ENCODE measurements around the gene SLC36A3. TPM values are rescaled to one million over a fixed set of nuclear protein-coding genes. Genes with fewer than 3 reads are reported as not detected.

SLC36A3 gene
- total and polyA plus RNA-seq, 8 donors = not detected

DNA sequence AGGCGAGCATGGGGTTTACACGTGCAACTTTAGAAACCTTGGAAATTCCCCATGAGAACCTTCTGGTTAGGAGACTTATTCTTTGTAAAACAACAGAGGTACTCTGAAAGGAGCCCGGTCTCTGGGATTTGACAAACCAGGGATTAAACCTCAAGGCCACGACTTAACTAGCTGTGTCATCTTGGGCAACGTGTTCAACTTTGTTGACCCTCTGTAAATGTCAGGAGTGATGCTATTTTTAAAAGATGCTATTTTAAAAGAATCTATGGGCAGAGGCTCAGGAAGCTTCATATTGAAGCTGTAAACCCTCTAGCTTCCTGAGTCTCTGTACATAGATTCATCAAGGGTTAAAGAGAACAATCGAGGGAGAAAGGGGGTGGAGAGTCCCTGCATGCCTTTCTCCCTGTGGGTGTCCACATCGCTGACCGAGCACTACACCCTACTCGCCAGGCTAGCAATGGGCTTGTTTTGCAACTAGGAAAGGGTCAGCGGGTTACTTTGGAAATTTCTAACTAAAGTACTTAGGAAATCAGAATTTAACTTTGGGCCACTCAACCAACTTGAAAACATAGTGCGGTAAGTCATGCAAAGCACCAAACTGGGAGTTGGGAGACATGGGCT is 41.7 kb upstream of the SLC36A3 start:
- H3K36me3 ChIP-seq = no peaks in the 10 kb centered on the region
- H3K4me1 ChIP-seq = no peaks in the 10 kb centered on the region
- no peak for DNase-seq
- ATAC-seq = no peak
- H3K27me3 ChIP-seq = peaks cover 0 to 66% of the 10 kb centered on the region in 2 donors
- intact Hi-C loops (cut with DNase I) = no loop called here
- TF ChIP-seq, protein P1, sequence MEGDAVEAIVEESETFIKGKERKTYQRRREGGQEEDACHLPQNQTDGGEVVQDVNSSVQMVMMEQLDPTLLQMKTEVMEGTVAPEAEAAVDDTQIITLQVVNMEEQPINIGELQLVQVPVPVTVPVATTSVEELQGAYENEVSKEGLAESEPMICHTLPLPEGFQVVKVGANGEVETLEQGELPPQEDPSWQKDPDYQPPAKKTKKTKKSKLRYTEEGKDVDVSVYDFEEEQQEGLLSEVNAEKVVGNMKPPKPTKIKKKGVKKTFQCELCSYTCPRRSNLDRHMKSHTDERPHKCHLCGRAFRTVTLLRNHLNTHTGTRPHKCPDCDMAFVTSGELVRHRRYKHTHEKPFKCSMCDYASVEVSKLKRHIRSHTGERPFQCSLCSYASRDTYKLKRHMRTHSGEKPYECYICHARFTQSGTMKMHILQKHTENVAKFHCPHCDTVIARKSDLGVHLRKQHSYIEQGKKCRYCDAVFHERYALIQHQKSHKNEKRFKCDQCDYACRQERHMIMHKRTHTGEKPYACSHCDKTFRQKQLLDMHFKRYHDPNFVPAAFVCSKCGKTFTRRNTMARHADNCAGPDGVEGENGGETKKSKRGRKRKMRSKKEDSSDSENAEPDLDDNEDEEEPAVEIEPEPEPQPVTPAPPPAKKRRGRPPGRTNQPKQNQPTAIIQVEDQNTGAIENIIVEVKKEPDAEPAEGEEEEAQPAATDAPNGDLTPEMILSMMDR (IDR thresholded peaks at IDR 0.05) = no peak
- H3K27ac ChIP-seq = no peak overlapping the region
- H3K4me3 ChIP-seq = no peak overlapping the region
- H3K9me3 ChIP-seq = no peaks in the 10 kb centered on the region

DNA sequence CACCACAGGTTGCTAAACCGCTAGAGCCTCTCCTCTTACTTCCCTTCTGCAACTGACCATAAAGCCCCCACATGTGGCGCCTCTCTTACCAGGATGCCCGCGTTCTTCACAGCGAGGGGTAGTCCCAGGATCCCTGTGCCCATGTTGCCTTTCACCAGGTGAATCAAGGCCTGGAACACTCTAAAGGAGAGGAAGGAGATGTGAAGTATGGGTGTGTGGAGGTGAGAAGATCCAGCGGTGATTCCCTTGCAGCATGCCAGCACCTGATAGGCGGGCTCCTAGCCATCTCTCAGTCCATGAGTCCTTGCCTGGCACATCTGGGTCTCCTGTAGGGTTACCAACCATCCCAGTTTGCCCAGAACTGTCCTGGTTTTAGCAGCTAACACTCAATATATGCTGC is 40.5 kb upstream of the SLC36A3 start:
- Histone ChIP-seq H3K4me3 (no peak overlapping the region), H3K4me1 (no peaks in the 10 kb centered on the region), H3K27ac (no peak overlapping the region), H3K27me3 (peaks cover 0 to 70% of the 10 kb centered on the region in 2 donors), H3K9me3 (no peaks in the 10 kb centered on the region), H3K36me3 (no peaks in the 10 kb centered on the region)
- no peak for ATAC-seq
- intact Hi-C loops (cut with DNase I) = no loop called here
- no peak for DNase-seq
- TF ChIP-seq, protein P1 (IDR thresholded peaks at IDR 0.05) = no peak

DNA sequence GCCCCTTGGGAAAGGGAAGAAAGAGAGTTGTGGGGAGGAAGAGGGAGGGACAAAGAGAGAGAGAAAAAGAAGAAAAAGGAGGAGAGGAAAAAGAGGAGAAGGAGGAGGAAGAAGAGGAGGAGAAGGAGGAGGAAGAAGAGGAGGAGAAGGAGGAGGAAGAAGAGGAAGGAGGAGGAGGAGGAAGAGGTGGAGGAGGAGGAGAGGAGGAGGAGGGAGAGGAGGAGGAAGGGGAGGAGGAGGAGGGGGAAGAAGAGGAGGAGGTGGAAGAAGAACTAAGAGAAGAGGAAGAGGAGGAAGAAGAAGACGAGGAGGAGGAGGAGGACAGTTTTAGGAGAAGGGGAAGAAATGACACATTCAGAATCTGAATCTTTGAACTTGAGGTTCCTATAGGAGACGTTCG is 36.4 kb upstream of the SLC36A3 start:
- TF ChIP-seq, protein P1 (IDR thresholded peaks at IDR 0.05) = no peak
- no peak overlapping the region for H3K27ac ChIP-seq
- no peaks in the 10 kb centered on the region for H3K36me3 ChIP-seq
- intact Hi-C loops (cut with DNase I) = no loop called here
- no peaks in the 10 kb centered on the region for H3K9me3 ChIP-seq
- H3K27me3 ChIP-seq = peaks cover 0 to 32% of the 10 kb centered on the region in 2 donors
- DNase-seq (no peak), ATAC-seq (no peak)
- no peaks in the 10 kb centered on the region for H3K4me1 ChIP-seq
- no peak overlapping the region for H3K4me3 ChIP-seq

DNA sequence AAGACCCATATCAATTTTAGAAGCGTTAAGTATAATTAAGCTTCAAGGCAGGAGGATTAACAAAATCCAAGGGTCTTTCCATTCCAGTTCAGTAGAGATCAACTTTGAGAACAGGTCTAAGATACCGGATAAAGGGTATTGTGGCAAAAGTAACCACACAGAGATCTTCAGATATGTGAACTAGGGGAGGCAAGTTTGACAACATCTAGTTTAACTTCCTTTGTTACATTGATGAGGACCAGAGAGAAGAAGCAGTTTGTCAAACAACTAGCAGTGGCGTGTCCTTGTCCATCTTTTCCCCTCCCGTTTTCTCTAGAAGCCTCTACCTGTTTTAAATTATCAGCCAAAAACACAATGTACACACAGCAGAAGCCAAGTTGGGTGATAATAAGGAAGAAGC is 35.2 kb upstream of the SLC36A3 start:
- no peak overlapping the region for H3K4me3 ChIP-seq
- no peaks in the 10 kb centered on the region for H3K9me3 ChIP-seq
- no peaks in the 10 kb centered on the region for H3K36me3 ChIP-seq
- intact Hi-C loops (cut with DNase I) = no loop called here
- H3K4me1 ChIP-seq = no peaks in the 10 kb centered on the region
- TF ChIP-seq, protein P1 (IDR thresholded peaks at IDR 0.05) = no peak
- DNase-seq = no peak
- ATAC-seq = no peak
- H3K27me3 ChIP-seq = peaks cover 0 to 20% of the 10 kb centered on the region in 2 donors
- no peak overlapping the region for H3K27ac ChIP-seq

DNA sequence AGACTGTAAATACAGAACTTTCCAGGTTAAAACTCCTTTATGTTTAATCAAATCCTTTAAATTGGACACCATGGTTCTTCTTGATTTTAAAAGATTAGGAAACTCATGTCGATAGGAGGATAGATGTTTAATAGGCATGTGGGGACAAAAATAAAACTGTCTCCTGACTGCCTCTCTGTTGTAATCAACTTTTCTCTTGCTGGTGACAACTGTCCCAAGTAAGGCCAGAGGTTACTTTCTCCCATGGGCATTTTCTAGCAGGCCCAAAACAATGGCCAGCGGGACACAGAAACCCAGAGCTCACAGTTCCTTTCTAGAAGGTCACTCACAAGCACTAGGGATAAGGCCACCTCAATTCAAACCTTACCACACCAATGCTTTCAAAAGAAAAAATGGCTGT is 29.3 kb upstream of the SLC36A3 start:
- Histone ChIP-seq H3K4me1 (no peaks in the 10 kb centered on the region), H3K4me3 (no peak overlapping the region), H3K27ac (no peak overlapping the region), H3K27me3 (no peaks in the 10 kb centered on the region), H3K9me3 (no peaks in the 10 kb centered on the region), H3K36me3 (no peaks in the 10 kb centered on the region)
- no peak for DNase-seq
- intact Hi-C loops (cut with DNase I) = no loop called here
- TF ChIP-seq, protein P1 (IDR thresholded peaks at IDR 0.05) = no peak
- no peak for ATAC-seq

All from left lung (tissue), 10 donors.